HG03103 (cell line): ENCODE data around the gene MAP2K4.
"Not testable (repeated sequence)": the region's sequence is repeated elsewhere in the genome, so short reads cannot be mapped to it uniquely, and the experiment has no call there.

Source experiments
- ATAC-seq: cut with Tn5 transposase; IDR thresholded peaks from one replicate; pipeline ENCODE4 v1.9.1; 2021; ENCODE audit warnings: low read depth; ENCODE audit not compliant: unreplicated experiment

MAP2K4 gene

GRCh38 chr17:12136243-12136642 lies 115.6 kb downstream of the MAP2K4 start:
- ATAC-seq = no peak

DNA sequence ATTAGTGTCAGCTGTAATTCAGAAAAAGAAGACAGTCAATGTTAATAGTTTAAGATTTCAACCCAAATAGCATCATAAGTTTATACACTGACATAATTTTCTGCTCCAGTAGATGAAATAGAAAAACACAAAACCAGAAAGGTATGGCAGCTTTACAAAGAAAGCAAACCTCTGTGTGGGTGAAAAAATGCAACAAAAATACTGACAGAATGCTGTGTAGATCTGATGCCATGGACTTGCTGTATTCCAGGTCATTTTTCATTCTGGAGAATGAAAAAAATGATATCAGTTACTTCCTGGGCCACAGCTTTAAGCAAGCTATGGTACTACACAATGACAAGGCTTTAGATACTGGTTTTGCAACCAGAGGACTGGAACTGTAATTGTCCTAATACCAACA lies 116.0 kb downstream of the MAP2K4 start:
- no peak for ATAC-seq

DNA sequence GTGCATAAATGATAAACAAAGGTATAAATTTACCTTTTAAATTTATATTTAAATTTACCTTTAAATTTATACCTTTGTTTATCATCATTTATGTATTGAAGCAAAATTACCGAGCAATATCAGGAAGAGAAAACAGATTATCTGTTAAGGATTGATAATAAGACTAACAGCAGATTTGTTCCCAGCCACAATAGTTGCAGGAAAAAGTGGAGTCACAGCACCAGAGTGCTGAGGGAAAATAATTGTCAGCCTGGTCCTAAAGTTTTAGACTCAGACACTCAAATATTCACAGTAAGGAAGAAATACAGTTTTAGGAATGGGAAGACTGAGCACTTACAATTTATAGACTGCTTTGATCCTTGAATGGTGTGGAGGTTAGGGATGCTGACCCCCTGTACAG lies 117.2 kb downstream of the MAP2K4 start:
- ATAC-seq = no peak

DNA sequence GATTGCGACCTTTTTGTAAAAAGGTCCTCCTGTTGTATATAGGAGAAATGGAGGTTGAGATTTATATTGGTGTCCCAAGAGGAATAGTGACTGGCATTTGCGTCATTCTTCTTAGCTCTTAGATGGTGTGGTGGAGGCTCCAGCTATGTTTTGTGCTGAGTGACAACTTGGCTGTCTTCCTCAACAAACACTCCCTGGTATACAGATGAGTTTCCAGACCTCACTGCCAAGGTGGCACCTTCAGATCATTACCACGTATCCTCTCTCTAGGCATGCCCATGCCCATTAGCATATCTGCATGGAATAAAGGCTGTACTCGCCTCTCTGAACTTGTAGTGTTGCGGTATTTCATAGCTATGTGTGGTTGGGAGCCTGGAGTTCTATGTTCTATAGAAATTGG lies 120.0 kb downstream of the MAP2K4 start:
- ATAC-seq = no peak

DNA sequence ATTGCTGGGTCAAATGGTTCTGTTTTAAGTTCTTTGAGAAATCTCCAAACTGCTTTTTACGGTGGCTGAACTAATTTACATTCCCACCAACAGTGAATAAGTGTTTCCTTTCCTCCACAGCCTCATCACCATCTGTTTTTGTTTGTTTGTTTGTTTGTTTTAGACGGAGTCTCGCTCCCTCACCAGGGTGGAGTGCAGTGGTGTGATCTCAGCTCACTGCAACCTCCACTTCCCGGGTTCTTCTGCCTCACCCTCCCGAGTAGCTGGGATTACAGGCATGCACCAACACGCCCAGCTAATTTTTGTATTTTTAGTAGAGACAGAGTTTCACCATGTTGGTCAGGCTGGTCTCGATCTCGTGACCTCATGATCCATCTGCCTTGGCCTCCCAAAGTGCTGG lies 141.5 kb downstream of the MAP2K4 start:
- not testable (repeated sequence) for ATAC-seq

- ATAC-seq = no peak
These were observed 143.4 kb downstream of the MAP2K4 start for GRCh38 chr17:12164085-12164484.

DNA sequence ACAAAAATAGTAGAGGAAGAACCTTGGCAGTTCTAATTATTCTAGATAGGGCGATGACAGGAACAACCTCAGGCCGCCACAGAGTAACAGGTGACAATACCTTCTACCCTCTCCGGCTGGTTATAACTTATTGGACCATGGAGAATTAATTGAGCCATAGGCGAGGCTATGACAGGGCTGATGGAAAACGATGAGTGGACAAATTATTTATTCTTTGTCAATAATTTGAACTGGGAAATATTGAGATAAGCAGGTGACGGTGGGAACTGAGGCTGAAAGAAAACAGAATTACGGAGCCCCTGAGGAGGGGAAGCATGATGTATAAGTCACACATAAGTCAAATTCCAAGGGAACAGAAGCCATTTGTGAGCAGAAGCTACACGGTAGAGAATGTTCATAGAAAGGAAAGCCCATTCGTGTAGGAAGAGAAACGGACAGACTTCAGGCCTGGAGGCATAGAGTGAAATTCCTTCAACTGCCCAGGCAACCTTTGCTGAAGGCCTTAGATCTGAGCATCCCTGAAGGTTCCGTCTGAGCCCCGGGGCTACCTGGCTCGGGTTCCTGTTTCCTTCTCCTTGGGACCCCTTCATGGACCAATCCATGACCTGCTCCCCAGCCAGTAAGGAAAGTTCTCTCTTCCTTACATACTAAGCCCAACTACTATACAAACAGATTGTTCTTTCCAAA lies 158.1 kb downstream of the MAP2K4 start:
- no peak for ATAC-seq

DNA sequence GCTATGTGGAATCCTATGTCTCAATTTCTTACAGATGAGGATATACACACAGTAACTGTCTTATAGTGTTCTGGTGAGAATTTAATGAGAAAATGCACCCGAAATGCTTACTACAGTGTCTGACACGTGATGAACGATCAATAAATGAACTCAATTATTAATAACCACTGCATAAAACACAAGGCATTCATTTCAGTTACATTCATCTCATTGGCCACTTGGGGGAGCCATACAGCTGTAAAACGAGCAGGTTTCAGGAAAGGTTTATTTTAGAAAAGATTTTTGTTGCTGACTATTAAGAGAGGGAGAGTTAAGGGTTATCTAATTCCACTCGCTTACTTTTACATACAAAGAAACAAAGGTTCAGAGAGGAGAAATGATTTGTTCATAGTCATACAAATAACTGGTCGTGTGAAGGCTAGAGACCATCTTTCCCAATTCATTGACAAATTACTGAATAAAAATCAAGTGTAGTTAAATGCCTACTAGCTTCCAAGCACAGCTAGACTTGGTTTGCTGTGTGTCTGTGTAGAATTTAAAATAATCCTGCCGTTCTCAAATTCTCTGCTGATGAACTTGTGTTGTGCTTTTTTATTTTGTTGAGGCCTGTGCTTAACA lies 160.1 kb downstream of the MAP2K4 start:
- ATAC-seq = no peak

DNA sequence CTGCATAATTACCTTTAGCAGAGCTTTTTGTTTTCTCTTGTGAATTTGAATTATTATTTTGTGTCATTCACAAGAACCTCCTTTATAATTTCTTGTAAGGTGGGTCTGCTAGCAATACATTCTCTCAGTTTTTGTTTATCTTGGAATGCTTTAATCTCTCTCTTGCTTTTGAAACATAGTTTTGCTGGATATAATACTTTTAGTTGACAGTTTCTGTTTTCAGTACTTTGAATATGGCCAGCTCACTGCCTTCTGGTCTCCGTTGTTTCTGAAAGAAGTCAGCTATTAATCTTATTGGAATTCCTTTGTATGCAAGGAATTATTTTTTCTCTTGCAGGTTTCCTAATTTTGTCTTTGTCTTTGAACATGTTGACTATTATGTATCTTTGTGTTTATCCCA lies 167.0 kb downstream of the MAP2K4 start:
- no peak for ATAC-seq

DNA sequence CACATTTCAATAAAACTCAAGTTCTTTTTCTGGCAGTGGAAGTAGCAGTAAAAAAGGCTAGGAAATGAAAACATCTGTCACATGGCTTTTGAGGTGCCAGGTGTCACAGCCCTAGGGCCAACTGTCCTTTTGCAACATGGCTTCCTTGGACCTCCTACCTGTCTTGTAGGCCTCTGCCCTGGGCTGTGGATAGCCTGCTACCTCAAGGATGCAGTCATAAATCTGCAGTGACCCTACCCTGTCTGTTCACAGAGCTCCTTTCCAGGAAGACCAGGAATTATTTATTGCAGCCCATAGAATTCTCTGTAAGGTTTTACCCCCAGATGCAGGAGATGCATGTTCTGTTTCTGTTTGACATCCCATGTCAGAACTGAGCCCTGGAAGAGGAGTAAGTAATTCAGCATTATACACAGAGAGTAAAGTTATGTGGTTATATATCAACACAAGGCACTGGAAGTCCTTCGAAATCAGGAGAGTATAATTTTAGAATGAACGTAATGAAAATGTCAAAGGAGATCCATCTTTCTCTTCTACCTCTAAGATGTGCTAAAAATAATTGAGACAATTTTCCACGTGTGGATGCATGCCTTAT lies 172.6 kb downstream of the MAP2K4 start:
- no peak for ATAC-seq
